Astrocyte (in vitro differentiated cells and primary cell): ENCODE measurements around the gene POLR3G. TPM values are rescaled to one million over a fixed set of nuclear protein-coding genes. Genes with fewer than 3 reads are reported as not detected.

ENCODE experiments used
- DNase-seq: peaks from one replicate; pipeline ENCODE4 v3.0.0-alpha.2; 2010; ENCODE audit warnings: low read depth
- FAIRE-seq: peaks from 2 replicates; lab custom pipeline; 2011; peaks lifted over from hg19 to GRCh38; lab: Jason Lieb, UNC
- H2AFZ ChIP-seq: 2 replicates; pipeline ENCODE4 v1.6.0; 2012; ENCODE audit warnings: low read depth, low read length, inconsistent platforms
- H3K27ac ChIP-seq: 2 replicates; pipeline ENCODE4 v1.5.1; 2011; ENCODE audit warnings: low read depth, low read length, inconsistent platforms
- H3K27me3 ChIP-seq: 2 replicates; pipeline ENCODE4 v1.6.0; 2011; ENCODE audit warnings: low read length, inconsistent platforms; ENCODE audit not compliant: insufficient read depth
- H3K36me3 ChIP-seq: 2 replicates; pipeline ENCODE4 v1.5.1; 2011; ENCODE audit warnings: low read length, inconsistent platforms; ENCODE audit not compliant: insufficient read depth
- H3K4me1 ChIP-seq: 2 replicates; pipeline ENCODE4 v1.5.1; 2011; ENCODE audit warnings: low read length, inconsistent platforms; ENCODE audit not compliant: insufficient read depth
- H3K4me2 ChIP-seq: 2 replicates; pipeline ENCODE4 v1.6.0; 2012; ENCODE audit warnings: low read length, inconsistent platforms
- H3K4me3 ChIP-seq: 2 replicates; pipeline ENCODE4 v1.5.1; 2011; ENCODE audit warnings: low read depth, mild to moderate bottlenecking, low read length, inconsistent platforms; ENCODE audit not compliant: insufficient read depth
- H3K79me2 ChIP-seq: 2 replicates; pipeline ENCODE4 v1.6.0; 2012; ENCODE audit warnings: mild to moderate bottlenecking, low read length, inconsistent platforms; ENCODE audit not compliant: insufficient read depth
- H3K9ac ChIP-seq: 2 replicates; pipeline ENCODE4 v1.6.0; 2012; ENCODE audit warnings: mild to moderate bottlenecking, low read length, inconsistent platforms
- H3K9me3 ChIP-seq: 2 replicates; pipeline ENCODE4 v1.5.1; 2012; ENCODE audit warnings: low read depth, mild to moderate bottlenecking, low read length, inconsistent platforms; ENCODE audit not compliant: insufficient read depth
- H4K20me1 ChIP-seq: 2 replicates; pipeline ENCODE4 v1.6.0; 2012; ENCODE audit warnings: low read length, inconsistent platforms; ENCODE audit not compliant: insufficient read depth
- H3K27ac Mint-ChIP-seq: one replicate; pipeline ENCODE4 v1.8.0; 2021; ENCODE audit warnings: mild to moderate bottlenecking, mixed read lengths; ENCODE audit not compliant: unreplicated experiment
- H3K27me3 Mint-ChIP-seq: one replicate; pipeline ENCODE4 v1.8.0; 2021; ENCODE audit warnings: low read depth, mixed read lengths; ENCODE audit not compliant: unreplicated experiment
- H3K36me3 Mint-ChIP-seq: one replicate; pipeline ENCODE4 v1.8.0; 2021; ENCODE audit warnings: low read depth, mixed read lengths; ENCODE audit not compliant: unreplicated experiment
- H3K4me1 Mint-ChIP-seq: one replicate; pipeline ENCODE4 v1.8.0; 2021; ENCODE audit warnings: low read depth, mixed read lengths; ENCODE audit not compliant: unreplicated experiment
- H3K4me3 Mint-ChIP-seq: one replicate; pipeline ENCODE4 v1.8.0; 2021; ENCODE audit warnings: mild to moderate bottlenecking, moderate library complexity, mixed read lengths; ENCODE audit not compliant: unreplicated experiment
- H3K9me3 Mint-ChIP-seq: one replicate; pipeline ENCODE4 v1.8.0; 2021; ENCODE audit warnings: mild to moderate bottlenecking, mixed read lengths; ENCODE audit not compliant: unreplicated experiment
- EZH2 ChIP-seq: IDR thresholded peaks from 2 replicates; pipeline ENCODE4 v1.6.1; 2012; ENCODE audit warnings: mild to moderate bottlenecking, low read length, inconsistent platforms; ENCODE audit not compliant: insufficient read depth
- total RNA-seq: library from RNA; stranded (reverse); gene quantifications from 2 replicates; pipeline ENCODE4 v1.2.1, GENCODE V29; 2021
- TF ChIP-seq, protein P1 (sequence below): IDR thresholded peaks from 2 replicates; pipeline ENCODE4 v1.5.1; 2011; ENCODE audit warnings: low read depth, mild to moderate bottlenecking, inconsistent platforms, low read length, moderate library complexity; ENCODE audit not compliant: insufficient read depth

POLR3G gene
- total RNA-seq, 1 donor from 2014 or later: 6.3 TPM

DNA sequence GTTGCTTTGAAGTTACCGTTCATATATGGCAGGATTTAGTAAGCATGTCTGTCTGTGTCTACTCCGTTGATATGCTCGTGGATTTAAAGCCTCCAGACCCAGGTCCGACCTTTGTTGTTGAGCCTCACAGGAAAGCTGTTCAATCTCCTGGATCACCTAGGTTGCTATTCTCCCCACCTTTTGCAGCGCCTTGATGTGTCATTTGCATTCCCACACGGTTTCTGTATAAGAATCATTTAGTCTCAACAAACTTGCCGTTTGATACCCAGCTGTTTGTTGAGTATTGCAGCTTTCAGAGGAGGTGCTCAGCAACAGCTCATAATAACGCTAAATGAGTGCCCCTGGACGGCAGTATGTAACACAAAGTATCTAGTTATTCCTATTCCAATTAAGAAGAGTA lies 82.7 kb downstream of the POLR3G start:
- Mint-ChIP-seq H3K27me3 (peaks cover 12% of the 10 kb centered on the region), H3K36me3 (no peaks in the 10 kb centered on the region), H3K4me1 (no peaks in the 10 kb centered on the region), H3K27ac (no peak overlapping the region), H3K9me3 (no peaks in the 10 kb centered on the region), H3K4me3 (no peak overlapping the region)
- H3K9me3 ChIP-seq: no peaks in the 10 kb centered on the region
- no peak for FAIRE-seq
- no peaks in the 10 kb centered on the region for H3K79me2 ChIP-seq
- no peak overlapping the region for H3K27ac ChIP-seq
- H3K36me3 ChIP-seq: no peaks in the 10 kb centered on the region
- TF ChIP-seq EZH2: no peak
- TF ChIP-seq, protein P1, sequence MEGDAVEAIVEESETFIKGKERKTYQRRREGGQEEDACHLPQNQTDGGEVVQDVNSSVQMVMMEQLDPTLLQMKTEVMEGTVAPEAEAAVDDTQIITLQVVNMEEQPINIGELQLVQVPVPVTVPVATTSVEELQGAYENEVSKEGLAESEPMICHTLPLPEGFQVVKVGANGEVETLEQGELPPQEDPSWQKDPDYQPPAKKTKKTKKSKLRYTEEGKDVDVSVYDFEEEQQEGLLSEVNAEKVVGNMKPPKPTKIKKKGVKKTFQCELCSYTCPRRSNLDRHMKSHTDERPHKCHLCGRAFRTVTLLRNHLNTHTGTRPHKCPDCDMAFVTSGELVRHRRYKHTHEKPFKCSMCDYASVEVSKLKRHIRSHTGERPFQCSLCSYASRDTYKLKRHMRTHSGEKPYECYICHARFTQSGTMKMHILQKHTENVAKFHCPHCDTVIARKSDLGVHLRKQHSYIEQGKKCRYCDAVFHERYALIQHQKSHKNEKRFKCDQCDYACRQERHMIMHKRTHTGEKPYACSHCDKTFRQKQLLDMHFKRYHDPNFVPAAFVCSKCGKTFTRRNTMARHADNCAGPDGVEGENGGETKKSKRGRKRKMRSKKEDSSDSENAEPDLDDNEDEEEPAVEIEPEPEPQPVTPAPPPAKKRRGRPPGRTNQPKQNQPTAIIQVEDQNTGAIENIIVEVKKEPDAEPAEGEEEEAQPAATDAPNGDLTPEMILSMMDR: no peak
- no peaks in the 10 kb centered on the region for H3K4me1 ChIP-seq
- H3K4me2 ChIP-seq: peak overlapping the region; percentile 88
- H3K4me3 ChIP-seq: no peak overlapping the region
- DNase-seq: no peak
- H3K27me3 ChIP-seq: peaks cover 25% of the 10 kb centered on the region
- no peaks in the 10 kb centered on the region for H4K20me1 ChIP-seq
- H3K9ac ChIP-seq: no peak overlapping the region
- no peak overlapping the region for H2AFZ ChIP-seq

DNA sequence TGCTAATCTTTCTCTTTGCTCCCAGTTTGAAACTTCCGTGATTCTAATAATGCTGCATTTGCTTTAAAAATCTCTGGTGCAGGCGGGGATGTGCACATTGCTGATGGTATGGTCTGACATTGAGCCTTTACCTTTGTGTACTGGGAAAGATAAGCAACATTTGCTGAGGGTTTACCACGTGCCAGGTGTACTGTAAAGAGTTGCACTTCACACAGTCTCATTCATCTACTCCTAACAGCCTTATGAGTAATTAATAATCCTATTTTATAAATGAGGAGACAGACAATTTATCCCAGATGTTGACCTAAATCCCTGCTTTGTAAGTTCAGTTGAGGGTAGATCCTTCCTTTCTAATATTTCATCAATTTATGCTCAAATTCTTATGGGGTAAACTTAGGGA lies 83.2 kb downstream of the POLR3G start:
- no peaks in the 10 kb centered on the region for H3K9me3 ChIP-seq
- H3K9ac ChIP-seq: no peak overlapping the region
- H3K36me3 ChIP-seq: no peaks in the 10 kb centered on the region
- peak overlapping the region; percentile 64 for H3K4me3 ChIP-seq
- H3K4me2 ChIP-seq: peak overlapping the region; percentile 88
- H3K27me3 ChIP-seq: peaks cover 25% of the 10 kb centered on the region
- H4K20me1 ChIP-seq: no peaks in the 10 kb centered on the region
- FAIRE-seq: no peak
- H3K27me3 Mint-ChIP-seq: peaks cover 12% of the 10 kb centered on the region
- H3K27ac ChIP-seq: no peak overlapping the region
- peak overlapping the region; percentile 76 for H2AFZ ChIP-seq
- H3K36me3 Mint-ChIP-seq: no peaks in the 10 kb centered on the region
- DNase-seq: no peak
- H3K9me3 Mint-ChIP-seq: no peaks in the 10 kb centered on the region
- no peak for TF ChIP-seq EZH2
- TF ChIP-seq, protein P1: no peak
- H3K79me2 ChIP-seq: no peaks in the 10 kb centered on the region
- H3K27ac Mint-ChIP-seq: no peak overlapping the region
- no peaks in the 10 kb centered on the region for H3K4me1 Mint-ChIP-seq
- H3K4me3 Mint-ChIP-seq: peak overlapping the region; percentile 87
- no peaks in the 10 kb centered on the region for H3K4me1 ChIP-seq

DNA sequence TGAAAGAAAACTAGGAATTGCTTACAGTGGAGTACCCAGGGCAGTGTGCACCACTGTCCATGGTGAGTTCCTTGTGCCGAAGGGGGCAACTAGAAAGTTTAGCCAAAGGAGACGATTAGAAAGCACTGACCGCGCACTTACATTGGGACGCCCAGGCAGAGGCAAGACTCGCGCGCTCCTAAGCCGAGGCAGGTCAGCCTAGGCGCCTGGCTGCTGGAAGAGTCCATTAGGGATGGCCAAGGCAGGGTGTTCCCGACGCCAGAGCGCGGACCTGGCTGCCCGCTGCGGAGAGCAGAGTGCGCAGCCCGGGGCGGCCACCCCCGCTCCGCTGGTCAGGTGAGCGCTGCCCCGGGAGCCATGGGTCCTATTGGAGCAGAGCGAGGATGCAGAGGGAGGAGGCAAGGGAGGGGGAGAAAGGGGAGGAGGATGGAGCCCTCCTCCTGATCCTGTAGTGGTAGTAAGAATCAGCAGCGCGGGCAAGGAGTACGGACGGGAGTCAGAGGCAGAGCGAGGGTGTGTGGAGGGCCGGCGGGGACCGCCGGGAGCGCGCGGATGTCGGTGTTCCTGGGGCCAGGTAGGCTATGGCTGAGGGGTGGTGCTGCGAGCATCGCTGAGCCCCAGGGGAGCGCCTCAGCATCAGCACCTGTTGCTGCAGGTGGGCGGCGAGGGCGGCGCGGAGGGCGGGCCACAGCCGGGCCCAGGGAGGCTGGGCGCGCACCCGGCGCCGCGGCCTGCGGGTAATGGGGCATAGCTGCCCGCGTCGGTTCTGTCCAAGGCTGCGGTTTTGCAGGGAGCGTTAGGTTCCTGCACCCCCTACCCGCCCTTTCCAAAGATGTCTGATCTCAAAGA lies 83.9 kb downstream of the POLR3G start, which contains the start of gene ADGRV1:
ADGRV1 (plus strand) TSS at position 454 of the 849 bp plus-strand sequence; CDS start at position 553, 99 bp downstream.
- peak within 1 kb of the TSS; percentile 22 for H3K9ac ChIP-seq
- Mint-ChIP-seq H3K9me3 (no peaks in the 10 kb centered on the region), H3K4me3 (peak within 1 kb of the TSS; percentile 87), H3K27ac (no peak within 1 kb of the TSS), H3K4me1 (no peaks in the 10 kb centered on the region), H3K27me3 (peaks cover 12% of the 10 kb centered on the region), H3K36me3 (no peaks in the 10 kb centered on the region)
- H3K36me3 ChIP-seq: no peaks in the 10 kb centered on the region
- DNase-seq (peak; percentile 62), FAIRE-seq (no peak)
- H3K27me3 ChIP-seq: peaks cover 22% of the 10 kb centered on the region
- H2AFZ ChIP-seq: peak within 1 kb of the TSS; percentile 76
- H3K4me3 ChIP-seq: peak within 1 kb of the TSS; percentile 64
- H4K20me1 ChIP-seq: no peaks in the 10 kb centered on the region
- H3K27ac ChIP-seq: no peak within 1 kb of the TSS
- H3K4me2 ChIP-seq: peak within 1 kb of the TSS; percentile 88
- H3K79me2 ChIP-seq: no peaks in the 10 kb centered on the region
- peak; percentile 73 for TF ChIP-seq EZH2
- TF ChIP-seq, protein P1: no peak
- no peaks in the 10 kb centered on the region for H3K4me1 ChIP-seq
- no peaks in the 10 kb centered on the region for H3K9me3 ChIP-seq
